GM19043 (cell line): ENCODE measurements around the gene ZNF267.
"Not testable (repeated sequence)": the region's sequence is repeated elsewhere in the genome, so short reads cannot be mapped to it uniquely, and the experiment has no call there.

ENCODE experiments used
- ATAC-seq: cut with Tn5 transposase; IDR thresholded peaks from one replicate; pipeline ENCODE4 v1.9.1; 2021; ENCODE audit warnings: low read depth; ENCODE audit not compliant: unreplicated experiment

ZNF267 gene

DNA sequence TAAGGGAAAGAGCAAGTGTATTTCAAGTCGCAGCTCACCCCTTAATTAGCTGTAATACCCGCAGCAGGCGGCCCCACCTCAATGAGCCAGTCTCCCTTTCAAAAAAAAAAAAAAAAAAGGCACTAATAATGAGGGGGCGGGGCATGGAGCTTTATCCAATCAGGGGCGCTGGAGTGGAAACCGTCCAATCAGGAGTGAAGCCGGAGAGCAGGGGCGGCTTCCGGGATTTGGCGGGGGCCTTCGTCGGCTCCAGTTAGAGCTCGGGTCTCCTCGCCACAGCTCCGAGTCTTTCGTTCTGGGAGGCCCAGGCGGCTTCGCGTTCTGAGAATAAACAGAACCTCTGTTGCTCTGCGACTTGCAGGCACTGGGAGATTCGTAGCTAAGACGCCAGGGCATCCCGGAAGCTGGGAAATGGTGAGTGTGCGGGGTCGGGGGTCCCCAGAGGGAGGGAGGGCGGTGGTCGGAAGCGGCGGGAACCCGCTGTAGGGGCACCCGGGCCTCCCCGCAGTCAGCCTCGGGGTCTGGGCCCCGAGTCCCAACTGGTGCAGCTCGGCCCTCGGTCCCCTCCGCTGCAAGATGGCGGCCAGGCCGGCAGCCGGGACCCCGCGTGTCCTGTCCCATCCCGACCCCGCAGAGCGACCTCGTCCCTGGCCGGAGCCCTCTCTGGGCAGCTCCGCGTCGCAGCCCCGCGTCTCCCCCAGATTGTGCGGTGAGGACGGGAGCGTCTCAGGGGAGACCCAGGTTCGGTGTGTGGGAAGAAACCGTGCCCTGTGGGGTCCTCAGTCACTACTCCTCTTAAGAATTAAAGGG, at the start of gene ZNF267:
ZNF267 (plus strand) TSS at position 252 of the 810 bp plus-strand sequence; CDS start at position 412, 160 bp downstream.
- peak; percentile 42 for ATAC-seq

DNA sequence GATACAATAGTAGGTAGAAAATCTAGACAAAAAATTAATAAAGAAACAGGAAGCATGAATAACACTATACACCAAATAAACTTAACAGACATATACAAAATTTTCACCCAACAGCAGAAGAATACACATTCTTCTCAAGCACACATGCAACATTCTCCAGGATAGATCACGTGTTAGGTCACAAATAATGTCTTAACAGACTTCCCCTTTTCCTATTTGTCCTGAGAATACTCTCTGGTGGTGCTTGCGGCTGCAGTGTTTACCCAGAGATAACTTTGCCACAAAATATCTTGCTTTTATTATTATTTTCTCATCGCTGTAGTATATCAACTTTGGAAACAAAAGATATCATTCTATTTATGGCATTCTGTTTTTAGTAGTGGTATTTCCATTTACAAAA, 40.6 kb upstream of the ZNF267 start:
- no peak for ATAC-seq

DNA sequence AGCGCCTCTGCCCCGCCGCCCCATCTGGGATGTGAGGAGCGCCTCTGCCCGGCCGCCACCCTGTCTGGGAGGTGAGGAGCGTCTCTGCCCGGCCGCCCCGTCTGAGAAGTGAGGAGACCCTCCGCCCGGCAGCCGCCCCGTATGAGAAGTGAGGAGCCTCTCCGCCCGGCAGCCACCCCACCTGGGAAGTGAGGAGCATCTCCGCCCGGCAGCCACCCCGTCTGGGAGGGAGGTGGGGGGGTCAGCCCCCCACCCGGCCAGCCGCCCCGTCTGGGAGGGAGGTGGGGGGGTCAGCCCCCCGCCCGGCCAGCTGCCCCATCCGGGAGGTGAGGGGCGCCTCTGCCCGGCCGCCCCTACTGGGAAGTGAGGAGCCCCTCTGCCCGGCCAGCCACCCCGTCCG, 37.2 kb upstream of the ZNF267 start:
- not testable (repeated sequence) for ATAC-seq

DNA sequence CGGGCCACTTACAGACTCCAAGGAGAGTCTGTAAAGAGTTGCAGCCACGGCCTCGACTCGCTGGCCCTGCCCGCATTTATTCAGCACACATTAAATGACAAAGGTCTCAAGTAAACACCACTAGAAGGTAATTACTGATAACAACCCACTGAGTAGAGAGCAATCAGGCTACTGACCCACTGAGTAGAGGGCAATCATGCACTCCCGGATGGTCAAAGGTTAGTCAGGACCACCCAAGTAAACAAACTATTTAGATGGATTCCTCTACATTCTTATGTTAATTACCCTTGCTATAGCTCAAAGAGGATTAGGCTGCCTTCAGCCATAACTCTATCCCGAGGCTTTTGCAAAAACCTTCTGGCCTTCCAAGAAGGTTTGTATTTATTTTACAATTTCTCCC, 30.7 kb upstream of the ZNF267 start:
- no peak for ATAC-seq

DNA sequence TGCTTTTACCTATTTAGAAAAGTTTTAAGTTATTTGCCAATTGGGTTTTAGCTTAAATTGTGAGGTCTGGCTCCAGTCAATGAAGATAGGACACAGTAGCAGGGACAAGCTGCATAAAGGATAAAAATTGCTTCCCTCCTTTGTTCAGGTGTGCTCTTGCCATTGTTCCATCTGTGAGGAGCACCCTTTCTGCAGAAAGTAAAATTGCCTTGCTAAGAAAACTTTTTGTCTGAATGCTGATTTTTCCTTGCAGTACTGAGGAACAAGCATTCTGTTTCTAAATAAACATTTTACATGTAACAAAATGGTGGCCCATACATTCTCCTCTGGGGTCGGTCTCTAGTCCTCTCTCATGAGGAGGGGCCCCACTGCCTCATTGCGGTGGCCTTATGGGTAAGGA, 25.0 kb upstream of the ZNF267 start:
- ATAC-seq = not testable (repeated sequence)

DNA sequence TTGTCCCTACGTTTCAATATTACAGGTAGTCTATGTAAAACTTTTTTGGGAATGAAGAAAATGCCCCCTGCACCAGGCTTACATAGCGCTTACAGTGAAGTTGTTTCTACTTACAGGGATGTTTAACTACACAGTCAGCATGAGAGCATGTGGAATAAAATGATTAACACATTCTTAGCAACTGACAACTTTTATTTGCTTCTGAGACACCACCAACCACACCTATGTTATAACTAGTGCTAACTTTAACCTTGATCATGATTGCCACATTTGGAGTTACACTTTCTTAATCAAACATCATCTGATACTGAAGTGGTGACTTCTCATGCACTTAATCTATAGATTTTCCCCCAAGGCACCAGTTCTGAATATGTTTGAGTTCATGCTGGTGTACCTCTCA, 20.3 kb upstream of the ZNF267 start:
- ATAC-seq = no peak

DNA sequence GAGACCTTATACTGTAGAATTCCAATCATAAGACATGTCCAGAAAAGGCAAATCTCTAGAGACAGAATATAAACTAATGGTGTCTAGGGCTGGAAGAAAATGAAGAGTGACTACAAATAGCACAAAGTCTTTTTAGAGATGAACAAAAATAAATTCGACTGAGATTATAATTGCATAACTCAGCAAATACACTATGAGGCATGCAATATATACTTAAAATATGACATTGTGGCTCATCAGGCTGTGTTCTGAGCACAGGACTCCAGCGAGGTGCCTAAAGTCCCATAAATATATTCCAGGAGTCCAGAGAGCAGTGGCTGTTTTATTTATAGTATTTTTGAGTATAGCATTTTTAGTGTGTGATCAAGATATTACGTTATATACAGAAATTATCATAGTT, 13.1 kb upstream of the ZNF267 start:
- ATAC-seq = no peak

DNA sequence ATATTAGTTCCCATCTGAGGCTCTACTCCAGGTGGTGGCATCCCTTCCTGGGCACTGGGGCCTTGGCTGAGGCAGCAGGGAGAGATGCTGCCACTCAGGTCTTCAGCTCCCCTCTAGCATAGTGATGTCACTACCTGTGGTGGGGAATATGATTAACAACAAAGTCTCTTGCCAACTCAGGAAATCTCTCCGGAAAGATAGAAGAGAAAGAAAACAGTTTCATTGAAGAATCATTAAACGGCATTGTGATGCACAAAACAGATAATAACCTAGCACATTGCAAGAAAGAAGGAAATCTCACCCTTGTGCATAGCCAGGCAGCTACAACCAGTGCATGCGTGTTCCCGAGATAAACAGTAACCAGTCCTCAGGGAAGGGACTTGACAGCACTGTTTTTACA, 12.2 kb upstream of the ZNF267 start:
- no peak for ATAC-seq

DNA sequence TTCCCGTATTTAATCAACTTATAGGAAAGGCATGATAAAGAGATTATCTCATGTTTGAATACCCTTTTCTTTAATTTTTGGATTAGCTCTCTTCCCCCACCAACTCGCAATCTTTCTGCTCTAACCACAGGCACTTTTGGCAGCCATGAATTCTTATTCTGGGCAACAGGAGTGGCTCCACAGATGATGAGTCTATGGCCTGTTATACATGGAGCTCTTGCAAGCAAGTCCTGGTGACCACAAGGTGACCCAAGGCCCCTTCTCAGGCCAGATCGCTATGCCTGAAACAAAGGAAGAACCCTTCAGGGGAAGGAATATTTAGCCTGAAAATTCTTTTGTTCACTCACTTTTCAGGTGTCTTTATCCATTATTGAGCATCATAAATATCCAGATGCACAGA, 10.8 kb upstream of the ZNF267 start:
- ATAC-seq = no peak

DNA sequence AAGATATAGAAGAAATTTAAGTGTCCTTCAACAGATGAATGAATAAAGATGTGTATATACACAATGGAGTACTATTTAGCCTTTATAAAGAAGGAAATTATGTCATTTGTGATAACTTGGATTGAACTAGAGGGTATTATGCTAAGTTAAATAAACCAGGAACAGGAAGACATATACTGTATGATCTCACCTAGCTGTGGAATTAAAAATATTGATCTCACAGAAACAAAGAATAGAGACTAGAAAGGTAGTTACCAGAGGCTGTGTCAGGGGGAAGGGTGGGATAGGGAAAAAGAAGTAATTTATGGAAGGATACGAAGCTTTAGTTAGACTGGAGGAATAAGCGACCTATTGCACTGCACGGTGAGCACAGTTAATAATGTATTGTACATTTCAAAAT, 5.4 kb upstream of the ZNF267 start:
- no peak for ATAC-seq

DNA sequence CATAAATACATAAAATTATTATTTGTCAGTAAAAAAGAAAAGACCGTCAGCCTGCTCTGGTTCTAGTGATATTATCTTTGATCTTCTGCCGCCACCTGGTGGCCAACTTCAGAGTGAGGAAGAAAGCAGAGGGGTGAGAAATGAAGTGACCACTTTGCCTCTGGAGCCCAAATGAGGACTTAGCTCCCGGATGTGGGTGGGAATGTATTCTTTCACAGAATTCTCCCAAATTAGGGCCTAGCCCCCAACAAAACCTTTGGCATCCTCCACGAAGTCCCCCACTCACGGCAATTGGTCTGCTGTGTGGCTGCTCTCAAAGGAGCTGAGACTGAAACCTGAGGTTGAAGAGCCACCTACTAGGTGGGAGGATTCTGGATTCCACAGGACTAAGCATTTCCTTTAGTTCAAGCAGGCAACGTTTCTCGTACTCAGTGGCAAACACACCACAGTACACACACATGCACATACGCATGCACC, 4.9 kb upstream of the ZNF267 start:
- no peak for ATAC-seq

DNA sequence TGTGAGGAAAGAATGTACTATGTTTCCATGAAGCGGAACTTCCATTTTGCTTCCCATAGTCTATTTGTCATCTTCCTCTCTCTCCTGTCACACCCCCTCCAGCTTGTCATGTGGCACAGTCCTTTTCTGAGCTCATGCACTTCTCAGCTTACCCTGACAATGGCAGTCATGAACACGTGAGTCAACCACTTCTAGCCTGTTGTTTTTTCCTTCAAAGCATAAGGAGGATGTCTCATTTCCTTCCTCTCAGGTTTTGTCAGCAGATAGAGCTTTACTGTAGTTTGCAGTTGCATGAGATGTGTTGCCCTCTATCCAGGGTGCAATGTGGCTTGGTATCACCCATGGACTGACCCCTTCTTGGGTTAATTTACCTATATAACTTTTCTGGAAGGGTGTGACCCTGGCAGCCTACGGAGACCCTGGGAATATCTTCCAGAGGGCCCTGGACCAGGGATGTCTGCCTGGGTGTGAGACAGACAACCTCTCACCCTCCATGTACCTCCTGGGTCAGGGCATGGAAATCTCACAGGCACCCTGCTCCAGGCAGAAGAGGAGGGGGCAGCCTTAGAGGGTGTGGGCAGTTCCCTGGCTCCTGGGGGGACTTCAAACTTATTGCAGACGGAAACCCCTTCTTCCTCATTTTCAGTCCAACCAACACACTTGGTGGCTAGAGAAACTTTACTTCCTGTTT, 4.0 kb upstream of the ZNF267 start:
- ATAC-seq = no peak

DNA sequence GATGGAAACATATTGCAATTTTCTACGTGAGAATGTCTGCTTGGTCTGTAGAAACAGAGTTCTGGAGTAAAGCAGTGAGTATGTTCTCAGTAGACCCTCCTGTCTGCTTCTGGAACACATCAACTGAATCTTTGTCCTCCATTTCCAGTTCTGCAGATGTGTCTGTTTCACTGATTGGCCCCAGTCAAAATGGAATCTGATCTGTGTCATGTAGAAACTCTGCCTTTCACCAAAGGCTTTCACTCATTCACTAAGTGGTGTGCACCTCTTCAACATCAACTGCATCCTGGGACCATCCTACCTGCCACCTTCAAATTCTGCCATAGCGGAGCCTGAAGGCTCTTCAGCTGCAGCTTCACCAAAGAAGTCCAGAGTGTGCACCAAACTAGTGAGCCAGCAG, 2.8 kb upstream of the ZNF267 start:
- ATAC-seq = no peak

DNA sequence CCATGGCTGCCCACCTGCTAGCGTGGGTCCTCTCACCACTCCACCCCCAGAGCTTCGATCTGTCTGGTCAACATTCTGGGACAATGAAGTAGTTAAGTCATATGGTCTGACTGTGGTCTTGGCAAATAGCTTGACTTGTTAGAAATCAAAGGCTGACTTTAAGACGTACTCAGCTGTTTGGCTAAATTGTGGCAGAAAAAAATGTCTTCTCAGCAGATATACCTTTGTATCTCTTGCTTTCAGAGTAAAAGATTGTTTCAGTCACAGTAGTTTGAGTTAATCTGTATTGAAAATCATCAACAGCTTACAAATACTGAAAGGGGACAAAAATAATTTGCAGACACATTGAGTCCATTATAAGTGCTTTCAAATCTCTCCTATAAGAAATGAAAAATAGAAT, 2.1 kb upstream of the ZNF267 start:
- no peak for ATAC-seq

DNA sequence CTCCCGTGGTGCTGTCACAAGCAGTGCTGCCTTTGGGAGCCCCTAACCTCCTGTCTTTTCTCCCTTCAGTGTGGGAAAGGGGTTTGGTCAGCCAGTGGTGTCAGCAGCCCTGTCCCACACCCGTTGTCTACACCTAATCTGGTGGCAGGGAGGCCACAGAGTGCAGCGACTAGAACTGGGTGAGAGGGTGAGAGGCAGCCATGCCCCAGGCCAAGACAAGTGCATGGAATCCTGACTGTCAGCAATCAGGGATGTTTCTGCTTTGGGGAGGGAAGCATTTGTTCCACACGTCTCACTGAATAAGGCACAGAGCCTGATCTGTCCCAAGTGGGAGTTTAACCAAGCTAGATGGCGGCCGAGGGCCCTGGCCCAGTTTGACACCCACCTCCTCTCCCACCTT, 1.4 kb upstream of the ZNF267 start:
- no peak for ATAC-seq

DNA sequence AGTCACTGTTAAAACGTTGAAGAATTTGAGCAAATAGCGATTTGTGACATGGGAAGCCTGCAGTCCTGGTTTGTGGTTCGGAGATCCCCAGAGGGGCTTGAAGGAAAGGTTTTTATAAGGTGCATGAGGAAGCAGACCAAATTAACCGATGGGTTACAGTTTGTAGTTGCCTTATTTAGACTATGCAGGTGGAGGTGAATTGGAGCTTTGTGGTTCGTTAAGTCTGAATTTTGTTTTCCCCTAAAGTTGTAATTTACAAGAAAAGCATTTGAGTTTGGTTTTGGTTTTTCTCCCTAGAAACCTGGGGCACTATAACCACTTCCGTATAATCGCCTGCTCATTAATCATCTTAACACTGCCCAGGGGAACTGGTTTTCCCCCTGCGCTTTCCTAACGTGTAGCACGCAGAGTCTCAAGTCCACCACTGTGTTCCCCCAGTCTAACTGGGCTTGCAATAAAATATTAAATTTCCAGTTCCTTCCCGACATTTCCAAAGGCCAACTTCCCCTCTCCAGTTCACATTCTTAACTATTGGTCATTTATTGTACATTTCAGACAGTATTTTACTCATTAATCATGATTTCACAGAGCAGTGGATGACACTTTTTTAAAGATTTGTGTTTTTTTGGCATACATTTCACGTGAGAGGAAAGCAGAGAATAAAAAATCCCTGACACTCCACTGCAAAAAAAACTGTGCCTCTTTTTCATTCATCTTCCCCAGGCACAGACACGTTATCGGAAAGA, 932 bp downstream of the ZNF267 start:
- peak; percentile 30 for ATAC-seq

DNA sequence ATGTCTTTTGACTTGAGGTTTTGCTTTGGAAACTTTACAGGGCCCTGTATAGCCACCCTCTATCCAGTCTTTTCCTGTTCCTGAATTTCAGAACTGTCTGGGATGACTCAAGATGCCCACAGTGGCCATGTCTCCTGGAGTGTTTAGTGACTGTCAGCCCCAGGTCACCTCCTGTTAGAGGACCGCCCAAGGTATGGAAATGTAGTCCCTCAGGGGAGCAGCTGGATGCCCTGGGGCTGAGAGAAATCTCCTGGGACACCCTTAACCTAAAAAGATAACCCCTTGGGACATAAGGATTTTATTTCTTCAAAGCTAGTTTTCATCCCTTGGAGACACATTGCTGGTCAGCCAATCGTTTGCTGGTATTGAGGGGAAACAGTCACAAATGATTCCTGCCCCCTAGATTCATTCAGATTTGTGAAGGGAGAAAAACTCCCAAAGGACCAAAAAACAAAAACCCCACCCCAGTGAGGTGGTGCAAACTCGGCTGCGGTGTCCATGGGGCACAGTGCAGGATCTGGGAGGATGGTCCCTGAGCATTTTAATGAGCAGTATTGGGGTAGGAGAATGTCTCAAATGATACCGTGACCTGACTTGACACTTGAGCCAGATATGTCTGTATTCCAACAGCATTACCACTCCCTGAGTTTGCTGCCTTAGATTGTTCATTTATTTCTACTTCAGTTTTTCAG, 1.7 kb downstream of the ZNF267 start:
- no peak for ATAC-seq

DNA sequence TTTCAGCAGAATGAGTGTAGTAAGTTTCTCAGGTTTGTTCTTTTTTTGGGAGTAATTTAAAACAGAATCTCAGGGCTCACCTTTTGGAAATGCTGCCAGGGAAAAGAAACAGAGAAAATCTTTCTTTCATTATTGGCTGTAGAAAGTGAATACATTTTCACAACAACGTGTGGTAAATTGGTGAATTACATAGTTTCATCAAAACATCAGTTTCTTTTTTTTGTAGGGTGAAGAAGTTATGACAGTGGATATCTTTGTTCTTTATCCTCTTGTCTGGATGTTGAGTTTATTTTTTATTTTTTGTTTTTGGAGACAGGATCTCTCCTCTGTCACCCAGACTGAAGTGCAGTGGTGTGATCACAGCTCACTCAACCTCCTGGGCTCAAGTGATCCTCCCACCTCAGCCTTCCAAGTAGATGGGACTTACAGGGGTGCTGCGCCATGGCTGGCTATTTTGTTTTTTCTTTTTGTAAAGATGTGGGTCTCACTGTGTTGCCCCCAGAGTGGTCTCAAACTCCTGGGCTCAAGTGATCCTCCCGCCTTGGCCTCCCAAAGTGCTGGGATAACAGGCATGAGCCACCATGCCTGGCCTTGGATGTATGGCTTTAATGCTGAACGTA, 2.4 kb downstream of the ZNF267 start:
- ATAC-seq = no peak

DNA sequence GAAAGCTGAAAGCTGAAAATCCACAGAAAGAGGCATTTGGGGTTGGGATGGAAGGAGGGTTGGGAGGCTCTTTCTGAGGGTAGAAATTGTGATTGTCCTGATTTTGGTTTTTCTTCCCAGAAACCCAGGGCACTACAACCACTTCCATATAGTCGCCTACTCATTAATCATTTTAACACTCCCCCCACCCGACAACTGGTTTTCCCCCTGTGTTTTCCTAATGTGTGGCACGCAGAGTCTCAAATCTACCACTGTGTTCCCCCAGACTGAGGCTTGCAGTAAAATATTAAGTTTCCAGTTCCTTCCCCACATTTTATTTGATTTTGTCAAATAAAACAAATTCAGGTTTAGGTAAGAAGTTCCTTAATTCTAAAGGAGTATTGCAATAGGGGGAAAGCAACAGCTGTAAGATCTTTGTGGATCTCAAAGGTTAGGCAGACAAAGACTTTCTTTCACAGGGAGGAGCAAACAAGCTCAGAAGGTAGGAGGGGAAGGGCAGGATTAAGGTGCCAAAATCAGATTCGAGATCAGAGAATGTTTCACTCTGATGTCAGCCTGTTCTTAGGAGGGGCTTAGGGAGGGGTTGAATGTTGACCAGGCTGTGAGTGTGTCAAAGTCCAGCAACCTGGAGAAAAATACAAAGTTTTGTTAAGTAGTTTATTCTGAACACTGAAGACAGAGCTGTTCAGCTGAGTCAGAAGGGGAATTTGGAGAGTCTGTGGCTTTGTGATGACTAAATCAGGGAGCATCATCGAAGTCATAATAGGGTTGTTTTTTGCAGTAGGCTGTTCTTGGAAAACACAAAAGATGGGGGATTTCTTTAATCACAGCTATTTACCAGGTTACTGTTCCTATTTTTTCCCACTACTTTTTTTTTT, 3.6 kb downstream of the ZNF267 start:
- ATAC-seq = peak; percentile 52
